SK-N-SH (cell line): ENCODE measurements around the gene XAGE1A. TPM values are rescaled to one million over a fixed set of nuclear protein-coding genes. Genes with fewer than 3 reads are reported as not detected.
"Not testable (repeated sequence)": the region's sequence is repeated elsewhere in the genome, so short reads cannot be mapped to it uniquely, and the experiment has no call there.

Experiments used
- CTCF ChIA-PET: fragments of 300-600, 350-600 bp; formaldehyde crosslinking; extraction: SDS; loops from one replicate; lab custom pipeline; 2021; lab: Yijun Ruan, JAX
- POLR2A ChIA-PET: fragments of 350-600 bp; sonication (Branson Sonifier 250); formaldehyde crosslinking; extraction: SDS; loops from one replicate; lab custom pipeline; 2020; ENCODE audit warnings: antibody characterized with exemption, inconsistent platforms; lab: Yijun Ruan, JAX
- DNase-seq: peaks from one replicate; pipeline ENCODE4 v3.0.0; 2012
- H2AFZ ChIP-seq: fragments of 200-600 bp; sonication (generic); 2 replicates; pipeline ENCODE4 v1.8.1; 2016; ENCODE audit warnings: antibody characterized with exemption, mild to moderate bottlenecking, low read depth
- H3F3A ChIP-seq: fragments of 200-600 bp; sonication (generic); replicated peaks from 2 replicates; pipeline ENCODE3; 2016; ENCODE audit warnings: antibody characterized with exemption, mild to moderate bottlenecking; ENCODE audit not compliant: insufficient read depth
- H3K27ac ChIP-seq, 2 experiments: fragments of 200-500 bp in 1 of 2; fragments of 200-600 bp in 1 of 2; sonication (Bioruptor generic) in 1 of 2; sonication (generic), shearing (Covaris generic) in 1 of 2; 2 replicates each; pipeline versions ENCODE4 v1.5.1 to v1.6.1; 2014 to 2016; ENCODE audit warnings: low read depth in 2 of 2, inconsistent platforms in 1 of 2, low read length in 1 of 2, mild to moderate bottlenecking in 1 of 2, mixed read lengths in 1 of 2
- H3K27me3 ChIP-seq: fragments of 200-600 bp; sonication (generic), shearing (Covaris generic); 2 replicates; pipeline ENCODE4 v1.6.1; 2016; ENCODE audit warnings: mixed run types; ENCODE audit not compliant: insufficient read depth
- H3K36me3 ChIP-seq, 2 experiments: fragments of 200-500 bp in 1 of 2; fragments of 200-600 bp in 1 of 2; sonication (Bioruptor generic) in 1 of 2; sonication (generic) in 1 of 2; replicated peaks in 1 of 2; 2 replicates each; pipeline versions ENCODE3 to v1.5.1; 2014 to 2016; ENCODE audit warnings: low read length in 1 of 2, mild to moderate bottlenecking in 1 of 2; ENCODE audit not compliant: insufficient read depth in 2 of 2, control insufficient read depth in 1 of 2
- H3K4me1 ChIP-seq, 2 experiments: fragments of 200-500 bp in 1 of 2; fragments of 200-600 bp in 1 of 2; sonication (Bioruptor generic) in 1 of 2; sonication (generic), shearing (Covaris generic) in 1 of 2; 2 replicates each; pipeline versions ENCODE4 v1.5.1 to v1.6.1; 2014 to 2016; ENCODE audit warnings: low read depth in 1 of 2, low read length in 1 of 2, mixed run types in 1 of 2; ENCODE audit not compliant: insufficient read depth in 2 of 2, control insufficient read depth in 1 of 2
- H3K4me2 ChIP-seq: fragments of 200-600 bp; sonication (generic), shearing (Covaris generic); 2 replicates; pipeline ENCODE4 v1.6.1; 2017; ENCODE audit warnings: mixed run types
- H3K4me3 ChIP-seq, 2 experiments: fragments of 200-500 bp in 1 of 2; fragments of 200-600 bp in 1 of 2; sonication (Bioruptor generic) in 1 of 2; sonication (generic), shearing (Covaris generic) in 1 of 2; 2 replicates each; pipeline versions ENCODE4 v1.5.1 to v1.8.1; 2014 to 2016; ENCODE audit warnings: low read depth in 2 of 2, inconsistent platforms in 1 of 2, low read length in 1 of 2, mild to moderate bottlenecking in 1 of 2, mixed read lengths in 1 of 2, moderate library complexity in 1 of 2
- H3K79me2 ChIP-seq: fragments of 200-600 bp; sonication (generic); 2 replicates; pipeline ENCODE4 v1.8.1; 2017; ENCODE audit warnings: mild to moderate bottlenecking; ENCODE audit not compliant: insufficient read depth
- H3K9ac ChIP-seq: fragments of 200-600 bp; sonication (generic); 2 replicates; pipeline ENCODE4 v1.6.1; 2017; ENCODE audit warnings: mixed run types
- H3K9me2 ChIP-seq: fragments of 200-600 bp; sonication (generic); 2 replicates; pipeline ENCODE4 v1.6.1; 2017; ENCODE audit warnings: mixed run types
- H3K9me3 ChIP-seq: fragments of 200-600 bp; sonication (generic); 2 replicates; pipeline ENCODE4 v1.6.1; 2017; ENCODE audit warnings: mixed run types, mild to moderate bottlenecking, moderate library complexity
- H4K20me1 ChIP-seq: fragments of 200-600 bp; sonication (generic); 2 replicates; pipeline ENCODE4 v1.6.1; 2017; ENCODE audit warnings: mild to moderate bottlenecking, mixed run types; ENCODE audit not compliant: insufficient read depth
- ELF1 ChIP-seq: IDR thresholded peaks from 2 replicates; pipeline ENCODE4 v1.4.0; 2012
- EP300 ChIP-seq, 2 experiments: IDR thresholded peaks; 2 replicates each; pipeline versions ENCODE4 v1.4.0 to v1.6.1; 2012; ENCODE audit warnings: borderline replicate concordance in 1 of 2, low read depth in 1 of 2, low read length in 1 of 2
- FOSL2 ChIP-seq: IDR thresholded peaks from 2 replicates; pipeline ENCODE4 v1.4.0; 2012; ENCODE audit warnings: low read depth, mild to moderate bottlenecking, moderate library complexity, borderline replicate concordance
- FOXJ3 ChIP-seq: sonication (generic); formaldehyde crosslinking; IDR thresholded peaks from 2 replicates; pipeline ENCODE4 v1.5.1; 2020; ENCODE audit warnings: mild to moderate bottlenecking, missing genetic modification reagents
- FOXM1 ChIP-seq: IDR thresholded peaks from 2 replicates; pipeline ENCODE4 v1.4.0; 2012; ENCODE audit warnings: low read depth, mild to moderate bottlenecking
- JUND ChIP-seq: IDR thresholded peaks from 2 replicates; pipeline ENCODE4 v1.4.0; 2012
- MEF2A ChIP-seq: IDR thresholded peaks from 2 replicates; pipeline ENCODE4 v1.4.0; 2012; ENCODE audit warnings: low read depth, borderline replicate concordance
- NFIC ChIP-seq: IDR thresholded peaks from 2 replicates; pipeline ENCODE4 v1.4.0; 2012; ENCODE audit warnings: borderline replicate concordance
- POLR2AphosphoS5 ChIP-seq: IDR thresholded peaks from 2 replicates; pipeline ENCODE4 v1.6.1; 2012; ENCODE audit warnings: low read depth, low read length
- RAD21 ChIP-seq: IDR thresholded peaks from 2 replicates; pipeline ENCODE4 v1.6.1; 2012; ENCODE audit warnings: mild to moderate bottlenecking, low read length
- SMC3 ChIP-seq: IDR thresholded peaks from 2 replicates; pipeline ENCODE4 v1.6.1; 2012; ENCODE audit warnings: low read depth, low read length, improper control_type of control experiment
- TAF1 ChIP-seq: IDR thresholded peaks from 2 replicates; pipeline ENCODE4 v1.6.1; 2012; ENCODE audit warnings: low read depth, mild to moderate bottlenecking, low read length, moderate library complexity, borderline replicate concordance
- TCF12 ChIP-seq: IDR thresholded peaks from 2 replicates; pipeline ENCODE4 v1.4.0; 2012
- TEAD4 ChIP-seq: IDR thresholded peaks from 2 replicates; pipeline ENCODE4 v1.4.0; 2012; ENCODE audit warnings: mild to moderate bottlenecking, borderline replicate concordance; ENCODE audit not compliant: insufficient read depth
- WGBS: methylation state at CpG from one replicate; pipeline ENCODE4 v1.1.6; 2017; ENCODE audit warnings: low lambda C conversion rate; 5-methylcytosine and 5-hydroxymethylcytosine counted together
- polyA plus RNA-seq, 3 experiments: library from polyadenylated mRNA; depleted of rRNA; stranded (reverse); fragments of >200 nt; gene quantifications; 2 replicates each; pipeline ENCODE4 v1.2.3, GENCODE V29; 2012
- TF ChIP-seq, protein P1 (sequence below): IDR thresholded peaks from 2 replicates; pipeline ENCODE4; 2012
- TF ChIP-seq, protein P2 (sequence below): IDR thresholded peaks from 2 replicates; pipeline ENCODE4 v1.4.0; 2012; ENCODE audit warnings: low read depth, borderline replicate concordance
- TF ChIP-seq, protein P3 (sequence below): IDR thresholded peaks from 2 replicates; pipeline ENCODE4 v1.4.0; 2012; ENCODE audit warnings: low read depth
- TF ChIP-seq, protein P4 (sequence below): fragments of 200-600 bp; sonication (generic); IDR thresholded peaks from 2 replicates; pipeline ENCODE4 v1.6.1; 2017; ENCODE audit warnings: antibody characterized with exemption, mild to moderate bottlenecking, moderate library complexity

Gene XAGE1A
- polyA plus RNA-seq, 1 of the 3 experiments (the other 2 are of a cell fraction): 76.7 TPM

DNA sequence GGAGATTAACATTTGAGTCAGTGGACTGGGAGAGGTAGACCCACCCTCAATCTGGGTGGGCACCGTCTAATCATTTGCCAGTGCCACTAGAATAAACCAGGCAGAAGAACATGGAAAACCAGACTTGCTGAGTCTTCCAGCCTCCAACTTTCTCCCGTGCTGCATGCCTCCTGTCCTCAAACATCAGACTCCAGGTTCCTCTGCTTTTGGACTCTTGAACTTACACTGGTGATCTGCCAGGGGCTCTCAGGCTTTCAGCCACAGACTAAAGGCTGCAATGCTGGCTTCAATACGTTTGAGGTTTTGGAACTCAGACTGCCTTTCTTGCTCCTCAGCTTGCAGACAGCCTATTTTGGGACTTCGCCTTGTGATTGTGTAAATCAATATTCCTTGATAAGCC, 45.4 kb downstream of the XAGE1A start:
- H3K4me2 ChIP-seq, H3K36me3 ChIP-seq, H3K4me1 ChIP-seq, H3K79me2 ChIP-seq, H3K9ac ChIP-seq, CTCF ChIA-PET, H2AFZ ChIP-seq, H4K20me1 ChIP-seq, H3K9me2 ChIP-seq, H3K9me3 ChIP-seq, H3K4me3 ChIP-seq, POLR2A ChIA-PET, H3K27ac ChIP-seq, H3F3A ChIP-seq, DNase-seq: not testable (repeated sequence)
- WGBS: 1% methylated on average over 4 of the region's 4 CpGs
- H3K27me3 ChIP-seq: peaks cover 13% of the 10 kb centered on the region; the same call in 1 of the 2 replicates

DNA sequence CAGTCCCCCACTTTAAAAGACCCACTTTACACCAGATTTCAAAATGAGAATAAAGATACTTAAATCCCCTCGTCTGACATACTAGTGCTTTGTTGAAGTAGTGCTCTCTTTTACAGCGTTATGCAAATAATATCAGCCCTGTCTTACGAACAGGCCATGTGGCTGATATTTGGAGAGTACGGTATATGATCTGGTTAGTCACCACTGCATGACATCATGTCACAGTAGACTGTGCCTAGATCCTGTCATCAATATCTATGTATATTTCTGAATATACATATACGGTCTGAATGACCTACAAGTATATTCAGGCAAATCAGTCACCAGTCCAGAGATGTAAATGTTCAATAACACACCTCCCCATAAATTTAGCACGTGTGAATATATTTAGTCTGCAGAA, 46.7 kb downstream of the XAGE1A start:
- ChIA-PET POLR2A (no interaction called here), CTCF (no interaction called here)
- H3K9ac ChIP-seq: no peak overlapping the region
- no peak for DNase-seq
- H3K4me2 ChIP-seq: no peak overlapping the region
- no peaks in the 10 kb centered on the region for H4K20me1 ChIP-seq
- H2AFZ ChIP-seq: no peak overlapping the region
- H3F3A ChIP-seq: no peaks in the 10 kb centered on the region
- no peaks in the 10 kb centered on the region for H3K4me1 ChIP-seq
- peaks cover 13% of the 10 kb centered on the region; the same call in 1 of the 2 replicates for H3K27me3 ChIP-seq
- no peaks in the 10 kb centered on the region for H3K79me2 ChIP-seq
- TF ChIP-seq TEAD4 (no peak), FOXM1 (no peak), ELF1 (no peak), MEF2A (no peak), RAD21 (no peak), SMC3 (no peak), POLR2AphosphoS5 (no peak), FOXJ3 (CRISPR knock-in tag) (no peak), EP300 (IDR thresholded peaks at IDR 0.05; ENCODE audit: borderline replicate concordance in 1 of 2, low read depth in 1 of 2, low read length in 1 of 2) (no peak), JUND (no peak), TCF12 (no peak), TAF1 (no peak), FOSL2 (no peak), NFIC (no peak)
- TF ChIP-seq, protein P1, sequence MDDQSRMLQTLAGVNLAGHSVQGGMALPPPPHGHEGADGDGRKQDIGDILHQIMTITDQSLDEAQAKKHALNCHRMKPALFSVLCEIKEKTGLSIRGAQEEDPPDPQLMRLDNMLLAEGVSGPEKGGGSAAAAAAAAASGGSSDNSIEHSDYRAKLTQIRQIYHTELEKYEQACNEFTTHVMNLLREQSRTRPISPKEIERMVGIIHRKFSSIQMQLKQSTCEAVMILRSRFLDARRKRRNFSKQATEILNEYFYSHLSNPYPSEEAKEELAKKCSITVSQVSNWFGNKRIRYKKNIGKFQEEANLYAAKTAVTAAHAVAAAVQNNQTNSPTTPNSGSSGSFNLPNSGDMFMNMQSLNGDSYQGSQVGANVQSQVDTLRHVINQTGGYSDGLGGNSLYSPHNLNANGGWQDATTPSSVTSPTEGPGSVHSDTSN: no peak
- TF ChIP-seq, protein P2, sequence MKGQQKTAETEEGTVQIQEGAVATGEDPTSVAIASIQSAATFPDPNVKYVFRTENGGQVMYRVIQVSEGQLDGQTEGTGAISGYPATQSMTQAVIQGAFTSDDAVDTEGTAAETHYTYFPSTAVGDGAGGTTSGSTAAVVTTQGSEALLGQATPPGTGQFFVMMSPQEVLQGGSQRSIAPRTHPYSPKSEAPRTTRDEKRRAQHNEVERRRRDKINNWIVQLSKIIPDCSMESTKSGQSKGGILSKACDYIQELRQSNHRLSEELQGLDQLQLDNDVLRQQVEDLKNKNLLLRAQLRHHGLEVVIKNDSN: no peak
- TF ChIP-seq, protein P3, sequence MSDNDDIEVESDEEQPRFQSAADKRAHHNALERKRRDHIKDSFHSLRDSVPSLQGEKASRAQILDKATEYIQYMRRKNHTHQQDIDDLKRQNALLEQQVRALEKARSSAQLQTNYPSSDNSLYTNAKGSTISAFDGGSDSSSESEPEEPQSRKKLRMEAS: no peak
- TF ChIP-seq, protein P4, sequence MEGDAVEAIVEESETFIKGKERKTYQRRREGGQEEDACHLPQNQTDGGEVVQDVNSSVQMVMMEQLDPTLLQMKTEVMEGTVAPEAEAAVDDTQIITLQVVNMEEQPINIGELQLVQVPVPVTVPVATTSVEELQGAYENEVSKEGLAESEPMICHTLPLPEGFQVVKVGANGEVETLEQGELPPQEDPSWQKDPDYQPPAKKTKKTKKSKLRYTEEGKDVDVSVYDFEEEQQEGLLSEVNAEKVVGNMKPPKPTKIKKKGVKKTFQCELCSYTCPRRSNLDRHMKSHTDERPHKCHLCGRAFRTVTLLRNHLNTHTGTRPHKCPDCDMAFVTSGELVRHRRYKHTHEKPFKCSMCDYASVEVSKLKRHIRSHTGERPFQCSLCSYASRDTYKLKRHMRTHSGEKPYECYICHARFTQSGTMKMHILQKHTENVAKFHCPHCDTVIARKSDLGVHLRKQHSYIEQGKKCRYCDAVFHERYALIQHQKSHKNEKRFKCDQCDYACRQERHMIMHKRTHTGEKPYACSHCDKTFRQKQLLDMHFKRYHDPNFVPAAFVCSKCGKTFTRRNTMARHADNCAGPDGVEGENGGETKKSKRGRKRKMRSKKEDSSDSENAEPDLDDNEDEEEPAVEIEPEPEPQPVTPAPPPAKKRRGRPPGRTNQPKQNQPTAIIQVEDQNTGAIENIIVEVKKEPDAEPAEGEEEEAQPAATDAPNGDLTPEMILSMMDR: no peak
- no peaks in the 10 kb centered on the region for H3K9me2 ChIP-seq
- 4% methylated on average over 6 of the region's 6 CpGs for WGBS
- H3K4me3 ChIP-seq: no peak overlapping the region
- H3K9me3 ChIP-seq: no peaks in the 10 kb centered on the region
- H3K27ac ChIP-seq: no peak overlapping the region
- no peaks in the 10 kb centered on the region for H3K36me3 ChIP-seq
